ENCODE results near the gene TIAM2.

Gene TIAM2

GRCh38 chr6:155026022-155026705 lies 31.0 kb downstream of the TIAM2 start:
- Histone ChIP-seq H3K27ac (ENCODE audit: low read depth, low read length) (no peak overlapping the region), H3K27me3 (ENCODE audit: control insufficient read depth, insufficient read depth, low read length) (no peaks in the 10 kb centered on the region), H3K4me3 (ENCODE audit: low read depth, low read length) (no peak overlapping the region), H3K4me1 (ENCODE audit: control insufficient read depth, insufficient read depth, low read length) (peaks cover 10% of the 10 kb centered on the region; the same call in 1 of the 2 replicates), H3K9me3 (ENCODE audit: control insufficient read depth, insufficient read depth, low read length) (no peaks in the 10 kb centered on the region), H3K9ac (ENCODE audit: low read depth, low read length) (no peak overlapping the region), H3K36me3 (ENCODE audit: control insufficient read depth, insufficient read depth, low read length) (no peaks in the 10 kb centered on the region; the same call in 1 of the 2 replicates)

GRCh38 chr6:155026706-155027045 lies 31.6 kb downstream of the TIAM2 start:
- Histone ChIP-seq H3K36me3 (ENCODE audit: control insufficient read depth, insufficient read depth, low read length) (no peaks in the 10 kb centered on the region; the same call in 1 of the 2 replicates), H3K27ac (ENCODE audit: low read depth, low read length) (no peak overlapping the region), H3K27me3 (ENCODE audit: control insufficient read depth, insufficient read depth, low read length) (no peaks in the 10 kb centered on the region)

DNA sequence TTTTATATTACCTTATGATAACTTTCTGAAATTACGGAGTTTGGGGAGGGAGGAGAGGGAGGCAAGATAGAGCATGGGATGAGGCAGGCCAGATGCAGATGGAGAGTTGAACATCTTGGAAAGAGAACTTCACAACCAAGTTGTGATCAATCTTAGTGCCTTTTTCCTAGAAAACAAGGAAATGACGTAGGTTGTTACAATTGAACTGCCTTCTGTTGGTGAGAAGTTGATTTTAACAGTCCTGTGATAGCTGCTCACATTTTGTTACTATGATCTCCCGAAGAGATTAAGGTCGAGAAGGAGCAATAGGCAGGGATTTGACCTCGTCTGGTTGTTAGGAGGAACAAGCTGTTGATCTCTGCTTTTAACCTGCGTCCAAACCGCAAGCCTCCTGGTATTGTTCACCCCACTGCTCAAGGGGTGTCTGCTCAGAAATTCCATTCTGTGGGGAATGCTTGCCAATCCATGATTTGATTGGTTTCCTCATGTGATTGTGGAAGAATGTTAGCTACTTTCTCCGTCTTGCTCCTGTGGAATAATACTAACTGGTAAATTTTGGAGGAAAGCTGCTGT lies 35.1 kb downstream of the TIAM2 start:
- Histone ChIP-seq H3K36me3 (ENCODE audit: control insufficient read depth, insufficient read depth, low read length) (no peaks in the 10 kb centered on the region), H3K9me3 (ENCODE audit: control insufficient read depth, insufficient read depth, low read length) (peaks cover 4% of the 10 kb centered on the region; the same call in 1 of the 2 replicates), H3K4me1 (ENCODE audit: control insufficient read depth, insufficient read depth, low read length) (peaks cover 6% of the 10 kb centered on the region; the same call in 1 of the 2 replicates), H3K4me3 (ENCODE audit: low read depth, low read length) (no peak overlapping the region), H3K27me3 (ENCODE audit: control insufficient read depth, insufficient read depth, low read length) (no peaks in the 10 kb centered on the region), H3K9ac (ENCODE audit: low read depth, low read length) (no peak overlapping the region), H3K27ac (ENCODE audit: low read depth, low read length) (no peak overlapping the region)

More at GRCh38 chr6:155026706-155027045, 31.6 kb downstream of the TIAM2 start:
- peaks cover 7% of the 10 kb centered on the region; the same call in 1 of the 2 replicates for H3K4me1 ChIP-seq (ENCODE audit: control insufficient read depth, insufficient read depth, low read length)
- no peak overlapping the region for H3K4me3 ChIP-seq (ENCODE audit: low read depth, low read length)
- no peaks in the 10 kb centered on the region for H3K9me3 ChIP-seq (ENCODE audit: control insufficient read depth, insufficient read depth, low read length)
- H3K9ac ChIP-seq (ENCODE audit: low read depth, low read length) = no peak overlapping the region

- H3K4me3 ChIP-seq (ENCODE audit: low read depth, low read length) = no peak overlapping the region
- peaks cover 4% of the 10 kb centered on the region; the same call in 1 of the 2 replicates for H3K9me3 ChIP-seq (ENCODE audit: control insufficient read depth, insufficient read depth, low read length)
- H3K9ac ChIP-seq (ENCODE audit: low read depth, low read length) = no peak overlapping the region
- H3K27me3 ChIP-seq (ENCODE audit: control insufficient read depth, insufficient read depth, low read length) = no peaks in the 10 kb centered on the region
- H3K27ac ChIP-seq (ENCODE audit: low read depth, low read length) = no peak overlapping the region
- H3K4me1 ChIP-seq (ENCODE audit: control insufficient read depth, insufficient read depth, low read length) = peaks cover 2% of the 10 kb centered on the region; the same call in 1 of the 2 replicates
- H3K36me3 ChIP-seq (ENCODE audit: control insufficient read depth, insufficient read depth, low read length) = no peaks in the 10 kb centered on the region
These were observed 36.0 kb downstream of the TIAM2 start for GRCh38 chr6:155031091-155031490.

- peaks cover 6% of the 10 kb centered on the region for H3K4me1 ChIP-seq (ENCODE audit: control insufficient read depth, insufficient read depth, low read length)
- H3K36me3 ChIP-seq (ENCODE audit: control insufficient read depth, insufficient read depth, low read length) = no peaks in the 10 kb centered on the region
- H3K9ac ChIP-seq (ENCODE audit: low read depth, low read length) = no peak overlapping the region
- no peaks in the 10 kb centered on the region for H3K27me3 ChIP-seq (ENCODE audit: control insufficient read depth, insufficient read depth, low read length)
- peaks cover 4% of the 10 kb centered on the region; the same call in 1 of the 2 replicates for H3K9me3 ChIP-seq (ENCODE audit: control insufficient read depth, insufficient read depth, low read length)
- no peak overlapping the region for H3K4me3 ChIP-seq (ENCODE audit: low read depth, low read length)
- no peak overlapping the region for H3K27ac ChIP-seq (ENCODE audit: low read depth, low read length)
These were observed 38.1 kb downstream of the TIAM2 start for GRCh38 chr6:155033021-155033791.

GRCh38 chr6:155036907-155037306 lies 41.8 kb downstream of the TIAM2 start:
- Histone ChIP-seq H3K27me3 (ENCODE audit: control insufficient read depth, insufficient read depth, low read length) (no peaks in the 10 kb centered on the region), H3K4me3 (ENCODE audit: low read depth, low read length) (no peak overlapping the region), H3K27ac (ENCODE audit: low read depth, low read length) (no peak overlapping the region), H3K4me1 (ENCODE audit: control insufficient read depth, insufficient read depth, low read length) (peaks cover 32% of the 10 kb centered on the region), H3K9ac (ENCODE audit: low read depth, low read length) (no peak overlapping the region), H3K9me3 (ENCODE audit: control insufficient read depth, insufficient read depth, low read length) (peaks cover 4% of the 10 kb centered on the region; the same call in 1 of the 2 replicates), H3K36me3 (ENCODE audit: control insufficient read depth, insufficient read depth, low read length) (no peaks in the 10 kb centered on the region)

- no peaks in the 10 kb centered on the region for H3K36me3 ChIP-seq (ENCODE audit: control insufficient read depth, insufficient read depth, low read length)
- no peaks in the 10 kb centered on the region for H3K27me3 ChIP-seq (ENCODE audit: control insufficient read depth, insufficient read depth, low read length)
- H3K27ac ChIP-seq (ENCODE audit: low read depth, low read length) = peak overlapping the region; percentile 63
- peaks cover 4% of the 10 kb centered on the region; the same call in 1 of the 2 replicates for H3K9me3 ChIP-seq (ENCODE audit: control insufficient read depth, insufficient read depth, low read length)
- no peak overlapping the region for H3K4me3 ChIP-seq (ENCODE audit: low read depth, low read length)
- peaks cover 41% of the 10 kb centered on the region for H3K4me1 ChIP-seq (ENCODE audit: control insufficient read depth, insufficient read depth, low read length)
- H3K9ac ChIP-seq (ENCODE audit: low read depth, low read length) = no peak overlapping the region
These were observed 43.0 kb downstream of the TIAM2 start for GRCh38 chr6:155038104-155038503.

GRCh38 chr6:155038527-155038926 lies 43.4 kb downstream of the TIAM2 start:
- H3K9ac ChIP-seq (ENCODE audit: low read depth, low read length) = no peak overlapping the region
- peaks cover 41% of the 10 kb centered on the region for H3K4me1 ChIP-seq (ENCODE audit: control insufficient read depth, insufficient read depth, low read length)
- no peaks in the 10 kb centered on the region for H3K36me3 ChIP-seq (ENCODE audit: control insufficient read depth, insufficient read depth, low read length)
- no peaks in the 10 kb centered on the region for H3K27me3 ChIP-seq (ENCODE audit: control insufficient read depth, insufficient read depth, low read length)
- no peak overlapping the region for H3K4me3 ChIP-seq (ENCODE audit: low read depth, low read length)
- H3K27ac ChIP-seq (ENCODE audit: low read depth, low read length) = no peak overlapping the region
- H3K9me3 ChIP-seq (ENCODE audit: control insufficient read depth, insufficient read depth, low read length) = peaks cover 4% of the 10 kb centered on the region; the same call in 1 of the 2 replicates

DNA sequence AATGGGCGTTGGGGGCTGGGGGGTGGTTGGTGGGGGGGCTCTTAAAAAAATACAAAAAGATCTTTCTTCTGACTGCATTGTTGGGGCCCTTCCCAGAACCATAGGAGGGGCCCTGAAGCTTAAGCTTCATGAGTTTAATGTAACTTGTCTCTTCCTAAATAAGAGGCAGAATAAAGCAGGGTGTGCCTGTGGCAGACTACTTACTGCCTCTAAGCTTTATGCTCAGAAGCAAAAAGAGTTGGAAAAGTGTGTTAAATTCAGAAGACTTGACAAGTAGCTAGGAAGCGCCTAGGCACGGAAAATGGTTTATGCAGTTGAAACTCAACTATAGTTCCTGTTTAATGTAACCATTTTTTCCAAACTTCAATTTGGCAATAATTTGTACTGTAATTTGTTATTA lies 44.5 kb downstream of the TIAM2 start:
- H3K9ac ChIP-seq (ENCODE audit: low read depth, low read length) = no peak overlapping the region
- H3K27ac ChIP-seq (ENCODE audit: low read depth, low read length) = peak overlapping the region; percentile 31
- H3K4me3 ChIP-seq (ENCODE audit: low read depth, low read length) = no peak overlapping the region
- H3K9me3 ChIP-seq (ENCODE audit: control insufficient read depth, insufficient read depth, low read length) = peaks cover under 1% of the 10 kb centered on the region; the same call in 1 of the 2 replicates
- H3K4me1 ChIP-seq (ENCODE audit: control insufficient read depth, insufficient read depth, low read length) = peaks cover 41% of the 10 kb centered on the region
- H3K36me3 ChIP-seq (ENCODE audit: control insufficient read depth, insufficient read depth, low read length) = no peaks in the 10 kb centered on the region
- H3K27me3 ChIP-seq (ENCODE audit: control insufficient read depth, insufficient read depth, low read length) = no peaks in the 10 kb centered on the region

DNA sequence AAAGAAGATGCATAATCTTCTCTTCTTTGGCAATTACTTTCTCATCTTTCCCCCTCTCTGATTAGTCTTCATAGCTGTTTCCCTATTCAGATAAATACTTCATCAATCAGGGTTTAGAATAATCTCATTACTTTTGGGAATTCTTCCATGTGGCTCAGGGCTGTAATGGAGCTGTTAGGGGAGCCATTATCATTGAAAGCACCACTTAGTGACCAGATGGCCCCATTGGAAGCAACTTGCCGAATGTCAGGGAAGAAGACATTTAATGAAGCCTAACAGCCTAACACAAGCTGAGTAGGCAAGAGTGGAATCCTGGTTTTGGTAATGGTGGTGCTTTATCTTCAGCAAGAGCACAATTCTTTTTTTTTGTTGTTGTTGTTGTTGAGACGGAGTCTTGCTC lies 45.0 kb downstream of the TIAM2 start:
- no peak overlapping the region for H3K4me3 ChIP-seq (ENCODE audit: low read depth, low read length)
- H3K9ac ChIP-seq (ENCODE audit: low read depth, low read length) = no peak overlapping the region
- no peaks in the 10 kb centered on the region for H3K9me3 ChIP-seq (ENCODE audit: control insufficient read depth, insufficient read depth, low read length)
- H3K36me3 ChIP-seq (ENCODE audit: control insufficient read depth, insufficient read depth, low read length) = no peaks in the 10 kb centered on the region
- H3K27ac ChIP-seq (ENCODE audit: low read depth, low read length) = peak overlapping the region; percentile 31
- peaks cover 41% of the 10 kb centered on the region for H3K4me1 ChIP-seq (ENCODE audit: control insufficient read depth, insufficient read depth, low read length)
- no peaks in the 10 kb centered on the region for H3K27me3 ChIP-seq (ENCODE audit: control insufficient read depth, insufficient read depth, low read length)

Measured in HUES48 (cell line).